ENCODE measurements around the gene PKIG.
"Not testable (repeated sequence)": the region's sequence is repeated elsewhere in the genome, so short reads cannot be mapped to it uniquely, and the experiment has no call there.

PKIG gene

DNA sequence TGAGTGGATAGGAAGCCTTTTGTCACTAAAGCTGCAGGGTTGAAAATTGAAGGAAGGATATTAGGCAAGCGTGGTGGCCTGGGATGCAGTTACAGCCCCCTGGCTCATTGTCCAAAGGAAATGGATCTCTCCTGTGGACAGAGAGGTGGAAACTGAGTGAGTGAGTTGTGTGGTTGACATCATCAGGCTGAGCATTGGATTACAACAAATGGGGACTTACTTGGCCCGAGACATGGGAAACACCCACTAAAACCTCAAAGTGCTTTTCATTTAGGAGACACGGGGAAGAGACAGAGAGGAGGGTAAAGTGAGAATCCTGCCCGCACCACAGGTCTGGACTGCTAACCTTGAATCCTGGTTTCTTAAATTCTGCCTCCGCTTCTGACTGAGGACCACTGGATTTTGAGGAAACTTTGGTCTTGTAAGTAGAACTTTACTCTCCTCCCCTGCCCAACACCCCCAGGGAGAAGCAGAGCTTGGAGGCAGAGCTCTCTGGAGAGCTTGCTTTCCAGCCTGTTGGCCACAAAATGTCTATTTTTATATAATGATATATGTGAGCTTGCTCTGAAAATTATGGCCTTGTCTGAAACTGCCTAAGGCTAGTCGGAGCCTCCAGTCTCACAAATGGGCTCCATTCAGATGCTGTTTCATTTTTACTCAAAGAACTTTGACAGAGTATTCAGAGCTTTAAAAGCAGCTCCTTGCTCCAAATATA lies at the start of gene PKIG:
Gene PKIG (plus strand): TSS at position 269 of the 715 bp plus-strand sequence. CDS start 31,978 bp downstream, outside the sequence.
- peak; percentile 86 for DNase-seq

DNA sequence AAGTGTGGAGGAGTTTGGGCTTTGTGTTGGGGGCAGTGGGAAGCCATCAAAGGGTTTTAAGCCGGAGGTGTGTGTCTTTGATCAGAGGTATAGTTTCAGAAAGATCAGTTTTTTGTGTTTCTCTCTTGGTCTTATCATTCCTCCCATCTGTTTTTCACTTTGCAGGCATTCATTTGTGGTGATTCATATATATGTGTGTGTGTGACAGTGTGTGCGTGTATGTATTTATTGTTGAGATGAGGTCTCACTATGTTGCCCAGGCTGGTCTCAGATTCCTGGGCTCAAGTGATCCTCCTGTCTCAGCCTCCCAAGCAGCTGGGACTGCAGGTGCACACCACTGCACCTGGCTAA lies 49.4 kb upstream of the PKIG start:
- peak; percentile 69 for DNase-seq

DNA sequence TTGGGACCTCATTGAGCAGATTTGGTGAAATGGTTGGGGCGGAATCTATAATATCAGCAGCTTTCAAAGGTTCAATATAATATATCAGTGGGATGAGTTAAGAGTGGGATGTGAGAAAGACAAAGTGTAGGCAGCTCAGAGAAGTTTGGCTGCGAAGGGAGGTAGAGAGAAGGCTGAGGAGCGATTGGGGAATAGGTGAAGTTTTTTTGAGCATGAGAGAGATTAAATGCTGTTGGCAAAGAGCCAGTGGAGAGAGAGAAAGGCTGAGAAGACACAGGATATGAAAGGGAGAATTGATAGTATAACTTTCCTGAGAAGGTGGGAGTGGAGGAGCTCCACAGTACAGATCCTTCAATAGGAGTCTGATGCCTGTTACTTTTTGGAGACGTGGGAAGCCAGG lies 48.5 kb upstream of the PKIG start:
- DNase-seq, result no peak

DNA sequence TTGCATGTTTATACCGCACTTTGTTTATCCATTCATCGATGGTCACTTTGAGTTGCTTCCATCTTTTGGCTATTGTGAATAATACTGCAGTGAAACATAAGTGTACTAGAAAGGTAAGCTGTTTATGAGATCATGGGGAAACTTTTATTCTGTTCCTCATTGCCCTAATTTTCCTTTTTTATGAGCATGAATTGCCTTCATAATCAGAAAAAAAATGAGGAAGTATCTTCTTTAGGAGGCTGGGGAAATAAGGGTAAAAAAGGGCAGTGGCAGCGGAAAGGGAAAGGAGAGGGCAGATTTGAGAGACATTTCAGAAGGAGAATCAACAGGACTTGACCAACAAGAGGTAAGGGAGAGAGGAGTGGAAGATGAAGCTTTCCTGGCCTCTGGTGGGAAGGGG lies 46.2 kb upstream of the PKIG start:
- no peak for DNase-seq

DNA sequence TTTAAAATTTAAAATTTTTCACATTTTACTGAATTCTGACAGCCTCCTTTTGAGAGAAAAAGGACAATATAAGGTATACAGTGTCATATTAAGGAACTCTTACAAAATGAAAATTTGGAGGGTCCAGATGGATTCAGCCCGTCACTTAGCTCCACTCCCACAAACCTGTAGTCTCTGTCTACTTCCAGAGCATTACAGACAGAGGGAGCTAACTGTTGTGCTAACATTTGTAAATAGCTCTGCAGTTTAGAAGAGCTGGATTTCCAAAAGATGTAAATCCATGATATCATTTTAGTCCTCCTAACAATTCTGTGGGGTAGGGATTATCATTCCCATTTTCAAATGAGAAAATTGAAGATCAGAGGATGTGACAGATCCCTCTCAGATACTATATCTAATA lies 44.4 kb upstream of the PKIG start:
- no peak for DNase-seq

DNA sequence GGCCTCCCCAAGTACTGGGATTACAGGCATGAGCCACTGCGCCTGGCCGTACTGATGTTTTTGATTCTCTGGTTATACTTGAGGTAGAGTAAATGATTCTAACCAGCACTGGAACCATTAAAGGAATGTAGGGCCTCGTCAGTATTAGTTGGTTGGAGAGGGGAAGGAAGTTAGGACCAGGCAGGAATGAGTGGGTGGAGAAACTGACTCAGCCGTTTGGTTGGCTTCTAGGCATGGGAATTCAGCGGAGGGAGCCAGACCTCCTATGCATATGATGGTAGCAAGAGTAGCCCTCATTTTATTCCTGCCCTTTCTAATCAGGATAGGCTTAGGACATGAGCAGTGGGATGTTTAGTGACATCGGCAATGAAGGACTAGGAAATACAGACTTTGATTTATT lies 41.5 kb upstream of the PKIG start:
- DNase-seq, result peak; percentile 73

DNA sequence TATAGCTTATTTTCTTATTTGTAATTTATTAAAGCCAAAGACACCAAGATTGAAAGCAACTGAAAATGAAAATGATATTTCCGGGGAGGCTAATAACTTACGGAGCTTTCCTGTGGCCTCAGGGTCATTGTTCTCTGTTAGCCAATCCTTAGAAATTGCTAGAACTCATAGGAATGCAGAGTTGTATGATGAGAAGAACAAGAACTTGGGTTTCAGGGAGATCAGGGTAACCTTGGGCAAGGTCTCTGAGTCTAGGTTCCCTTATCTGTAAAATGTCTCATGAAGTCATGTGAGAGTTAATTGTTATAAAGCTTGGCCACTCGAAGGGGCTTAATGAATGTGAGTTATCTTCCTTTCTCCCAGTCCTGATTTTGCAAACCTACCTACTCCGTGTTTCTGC lies 40.4 kb upstream of the PKIG start:
- DNase-seq, result no peak

DNA sequence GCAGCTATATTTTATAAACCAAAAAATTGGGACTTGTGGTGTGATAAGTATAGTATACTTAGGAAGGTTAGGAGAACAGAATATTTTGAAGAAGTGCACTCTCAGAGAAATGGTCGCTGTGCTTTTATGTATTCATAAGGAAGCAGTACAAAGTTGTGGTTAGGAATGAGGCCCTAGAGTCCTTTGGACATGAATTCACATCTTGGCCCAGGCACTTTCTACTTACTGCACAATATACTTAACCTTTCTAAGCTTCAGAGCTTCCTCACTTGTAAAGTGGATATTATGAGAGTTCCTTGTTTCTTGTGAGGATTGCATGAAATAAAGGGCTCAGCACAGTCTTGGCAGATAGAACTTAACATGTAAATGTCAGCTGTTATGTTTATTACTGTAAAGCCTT lies 39.5 kb upstream of the PKIG start:
- no peak for DNase-seq

DNA sequence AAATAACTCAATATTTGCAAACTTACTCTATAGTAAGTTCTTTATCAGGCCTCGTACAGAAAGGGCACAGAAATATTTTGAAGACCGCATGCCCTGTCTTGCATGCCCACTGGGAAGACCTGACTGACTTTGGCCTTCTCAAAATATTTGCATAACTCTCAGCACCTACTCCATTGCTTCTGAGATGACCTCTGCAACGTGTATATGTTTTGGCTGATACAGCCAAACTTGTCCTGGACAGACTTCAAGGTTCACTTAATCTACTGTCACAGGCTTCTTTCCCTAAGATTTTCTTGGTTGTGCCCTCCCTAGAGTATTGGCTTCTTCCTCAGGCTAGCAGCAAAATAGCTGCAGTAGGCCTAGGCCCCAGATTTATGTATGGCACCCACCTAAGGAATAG lies 39.0 kb upstream of the PKIG start:
- DNase-seq, result no peak

DNA sequence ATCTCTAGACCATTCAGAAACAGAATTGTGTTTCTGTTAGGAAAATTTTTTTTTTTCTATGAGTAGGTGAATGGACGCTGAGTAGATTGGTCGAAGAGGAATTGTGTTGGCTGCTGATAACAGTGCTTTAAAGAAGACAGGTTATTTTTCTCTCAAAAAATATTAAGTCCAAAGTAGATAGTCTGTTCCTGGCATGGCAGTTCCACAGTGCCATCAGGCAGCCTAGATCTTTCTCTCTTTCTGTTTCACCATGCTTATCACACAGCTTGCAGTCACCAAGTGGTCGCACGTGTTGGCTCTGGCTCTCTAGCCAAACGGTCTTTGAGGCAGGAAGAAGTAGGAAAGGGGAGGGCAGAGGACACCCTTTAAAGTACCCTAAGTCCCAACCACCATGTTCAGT lies 38.1 kb upstream of the PKIG start:
- DNase-seq, result no peak

DNA sequence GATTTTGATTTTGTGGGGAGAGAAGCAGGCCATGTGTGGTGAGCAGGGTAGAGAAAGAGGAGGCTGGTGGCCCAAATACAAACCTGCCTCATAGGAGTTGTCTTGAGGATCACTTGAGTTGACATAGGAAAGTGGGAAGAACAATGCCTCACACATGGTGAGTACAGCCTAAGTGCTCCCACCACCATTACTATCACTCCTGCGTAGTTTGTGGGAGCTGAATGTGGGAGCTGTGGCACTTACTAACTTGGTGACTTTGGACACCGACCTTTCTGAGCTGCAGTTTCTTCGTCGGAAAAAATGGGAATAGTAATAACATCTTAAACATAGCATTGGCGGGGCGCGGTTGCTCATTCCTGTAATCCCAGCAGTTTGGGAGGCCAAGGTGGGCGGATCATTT lies 35.0 kb upstream of the PKIG start:
- no peak for DNase-seq

DNA sequence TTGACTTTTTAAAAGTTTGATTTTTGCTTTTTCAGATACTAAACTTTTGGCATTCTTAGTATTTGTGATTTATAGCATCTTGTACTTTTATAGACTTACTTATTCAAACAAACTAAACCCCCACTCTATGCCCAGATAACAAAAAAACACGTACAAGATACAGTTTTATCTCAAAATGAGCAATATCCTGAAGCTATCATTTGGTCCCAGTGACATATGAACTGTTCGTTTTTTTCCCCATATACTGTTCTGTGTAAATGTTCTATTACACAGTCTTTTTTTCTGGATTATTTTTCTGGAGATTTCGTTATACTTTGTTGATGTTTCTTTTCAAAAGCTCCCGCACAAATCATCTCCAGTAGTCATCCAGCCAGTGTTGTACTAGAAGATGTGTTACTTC lies 33.3 kb upstream of the PKIG start:
- no peak for DNase-seq

DNA sequence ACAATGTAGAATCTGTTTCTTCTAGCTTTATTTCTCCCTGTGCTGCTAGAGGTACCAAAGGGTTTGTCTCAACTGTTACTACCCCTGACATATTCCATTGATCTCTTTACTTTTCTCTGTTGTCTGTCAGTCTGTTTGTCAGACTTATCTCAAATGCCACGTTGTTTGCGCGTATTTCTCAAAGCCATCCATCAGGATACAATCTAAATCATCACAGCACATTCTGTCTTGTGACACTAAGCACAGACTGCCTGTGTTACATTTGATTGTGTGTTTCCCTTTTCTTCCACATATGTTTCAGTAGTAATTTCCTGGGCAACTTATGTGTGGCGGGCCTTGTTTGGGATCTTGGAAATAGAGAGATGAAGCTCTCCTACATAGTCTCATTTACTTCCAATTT lies 30.3 kb upstream of the PKIG start:
- no peak for DNase-seq

DNA sequence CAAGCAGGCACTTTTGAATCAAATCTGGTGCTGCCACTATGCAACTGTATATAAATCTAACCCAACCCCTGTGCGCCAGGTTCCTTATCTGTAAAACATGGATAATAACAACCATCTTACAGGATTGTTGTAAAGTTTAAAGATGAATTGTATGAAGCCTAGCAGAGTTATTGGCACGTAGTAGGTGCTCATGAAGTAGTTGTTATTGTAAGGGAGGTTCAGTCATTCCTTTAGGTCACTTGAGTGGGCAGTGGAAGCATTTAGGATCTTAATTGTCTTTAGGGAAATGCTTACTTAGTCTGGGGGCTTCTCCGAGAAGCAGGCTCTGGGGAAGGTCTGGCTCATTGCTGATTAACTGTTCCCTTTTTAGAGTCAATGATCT lies 29.8 kb upstream of the PKIG start:
- DNase-seq, result no peak

DNA sequence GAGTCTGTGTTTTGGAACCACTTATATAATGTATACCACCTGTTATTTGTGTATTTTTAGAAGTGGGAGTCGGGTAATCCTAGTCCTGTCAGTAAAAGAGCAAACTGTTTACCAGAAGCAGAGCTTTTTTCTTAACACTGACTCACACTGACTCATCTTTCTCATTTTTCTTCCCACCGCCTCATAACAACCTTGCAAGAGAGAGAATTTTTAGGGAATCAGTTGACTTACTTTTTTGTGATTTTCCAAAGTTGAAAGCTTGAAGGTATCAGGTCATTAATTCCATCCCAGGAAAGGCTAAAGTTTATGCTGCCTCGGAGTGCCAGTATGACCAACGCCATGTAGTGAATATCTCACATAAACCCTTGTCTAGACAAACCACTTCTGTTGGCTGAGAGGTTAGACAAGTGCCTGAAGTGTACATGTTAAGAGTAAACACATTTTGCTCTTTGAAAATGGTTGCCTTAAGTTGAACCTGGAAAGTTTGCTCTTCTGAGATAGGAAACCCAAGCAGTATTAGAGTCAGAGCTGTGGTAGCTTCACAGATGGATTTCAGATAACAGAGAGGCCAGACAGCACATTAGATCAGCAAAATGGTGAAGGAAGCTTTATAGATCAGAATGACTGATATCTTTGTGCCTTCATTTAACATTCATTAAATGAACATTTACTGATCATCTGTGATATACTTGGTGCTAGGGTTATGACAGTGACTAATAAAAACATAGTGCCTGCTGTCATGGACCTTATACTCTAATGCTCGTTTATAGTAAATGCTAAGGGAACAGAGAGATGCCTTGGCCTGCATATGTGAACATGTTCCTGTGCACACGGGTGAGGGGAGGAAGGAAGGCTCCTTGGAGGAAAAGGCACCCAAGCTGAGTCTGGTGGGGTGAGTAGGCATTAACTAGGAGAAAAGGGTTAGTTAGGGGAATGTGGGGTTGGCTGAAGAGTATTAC lies 29.1 kb upstream of the PKIG start:
- DNase-seq, result peak; percentile 91

DNA sequence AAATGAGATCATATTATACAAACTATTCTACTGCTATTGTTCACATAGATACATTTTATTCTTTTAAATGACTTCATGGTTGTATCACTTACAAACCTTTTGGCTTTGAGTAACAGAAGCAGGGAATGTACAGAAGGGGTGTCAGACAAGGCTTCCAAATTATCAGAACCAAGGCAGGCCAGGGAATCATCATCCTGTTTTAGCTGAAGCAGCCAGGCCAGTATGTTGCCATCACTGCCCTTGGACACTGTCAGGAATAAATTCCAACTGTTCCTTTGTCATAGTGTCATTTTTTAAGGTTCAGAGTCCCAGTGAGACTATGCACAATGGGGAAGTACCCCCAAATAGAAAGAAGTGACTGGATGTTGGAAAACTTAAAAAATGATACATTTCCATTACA lies 23.1 kb upstream of the PKIG start:
- no peak for DNase-seq

DNA sequence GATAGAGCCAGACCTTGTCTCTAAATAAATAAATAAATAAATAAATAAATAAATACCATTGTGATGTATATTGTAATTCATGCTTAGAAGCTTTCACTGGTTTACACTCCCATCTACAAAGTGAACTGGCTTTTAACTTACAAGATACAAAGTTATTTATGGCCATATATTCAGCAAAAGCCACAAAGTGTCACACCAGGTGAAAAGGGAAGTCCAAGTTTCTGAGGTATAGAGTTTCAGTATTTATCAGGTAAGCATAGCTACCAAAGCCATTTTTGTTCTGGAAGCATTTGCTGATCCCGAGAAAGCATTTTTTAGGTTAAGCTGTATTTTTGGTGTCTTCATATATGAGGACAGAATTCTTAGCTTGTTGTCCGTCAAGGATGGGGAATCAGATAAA lies 22.1 kb upstream of the PKIG start:
- no peak for DNase-seq

DNA sequence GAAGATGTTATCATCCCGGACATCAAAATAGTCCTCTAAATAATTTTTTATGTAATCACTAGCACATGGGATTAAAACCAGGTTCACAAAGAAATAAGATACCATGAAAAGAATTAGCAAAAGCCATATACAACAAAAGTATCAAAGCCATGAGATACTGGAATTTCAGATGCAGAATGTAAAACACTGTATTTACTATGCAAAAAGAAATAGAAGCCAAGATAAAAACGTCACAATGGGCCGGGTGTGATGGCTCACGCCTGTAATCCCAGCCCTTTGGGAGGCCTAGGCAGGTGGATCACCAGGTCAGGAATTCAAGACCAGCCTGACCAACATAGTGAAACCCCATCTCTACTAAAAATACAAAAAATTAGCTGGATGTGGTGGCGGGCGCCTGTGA lies 21.6 kb upstream of the PKIG start:
- DNase-seq, result not testable (repeated sequence)

DNA sequence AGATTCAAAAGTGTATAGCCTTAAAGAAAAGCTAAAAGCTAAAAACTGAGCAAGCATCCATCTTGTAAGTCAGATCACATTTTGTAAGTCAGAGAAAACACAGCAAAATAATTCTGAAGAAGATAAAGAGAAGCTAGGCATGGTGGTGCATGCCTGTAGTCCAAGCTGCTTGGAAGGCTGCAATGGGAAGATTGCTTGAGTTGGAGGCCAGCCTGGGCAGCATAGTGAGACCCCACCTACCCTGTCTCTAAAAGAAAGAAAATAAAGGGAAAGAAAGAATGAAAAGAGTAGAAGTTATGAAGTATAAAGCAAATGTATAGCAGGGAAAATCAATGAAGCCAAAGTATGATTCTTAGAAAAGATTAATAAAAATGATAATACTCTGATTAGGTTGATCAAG lies 20.5 kb upstream of the PKIG start:
- DNase-seq, result no peak

DNA sequence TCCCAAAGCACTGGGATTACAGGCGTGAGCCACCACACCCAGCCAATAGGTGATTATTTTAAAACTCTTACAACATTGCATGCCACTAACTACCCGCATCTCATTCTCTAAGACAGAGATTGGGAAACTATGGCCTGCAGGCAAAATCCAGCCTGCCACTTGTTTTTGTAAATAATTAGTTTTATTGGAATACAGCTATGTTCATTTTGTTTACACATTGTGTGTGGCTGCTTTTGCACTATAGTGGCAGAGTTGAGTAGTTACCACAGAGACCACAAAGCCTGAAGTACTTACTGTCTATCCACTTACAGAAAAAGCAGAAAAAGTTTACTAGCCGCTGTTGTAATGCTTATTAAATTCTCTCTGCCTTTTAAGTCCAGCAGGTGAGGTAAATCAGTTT lies 16.4 kb upstream of the PKIG start:
- DNase-seq, result no peak

DNA sequence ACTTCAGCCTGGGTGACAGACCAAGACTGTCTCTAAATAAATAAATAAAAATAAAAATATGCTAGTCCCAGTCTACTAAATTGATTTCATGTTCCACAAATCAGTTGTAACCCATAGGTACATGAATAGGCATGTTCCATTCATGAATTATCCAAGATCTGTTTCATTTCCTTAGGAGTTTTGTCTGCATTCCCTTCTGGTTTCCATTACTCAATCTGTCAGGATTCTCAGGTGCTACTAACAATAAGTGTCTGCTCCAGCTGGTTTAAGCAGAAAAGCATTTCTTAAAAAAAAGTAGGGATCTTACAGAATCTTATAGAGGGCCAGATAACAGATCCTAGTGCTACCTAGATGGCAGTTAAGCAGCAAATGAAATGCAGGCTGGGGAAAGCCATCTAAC lies 15.6 kb upstream of the PKIG start:
- DNase-seq, result no peak

DNA sequence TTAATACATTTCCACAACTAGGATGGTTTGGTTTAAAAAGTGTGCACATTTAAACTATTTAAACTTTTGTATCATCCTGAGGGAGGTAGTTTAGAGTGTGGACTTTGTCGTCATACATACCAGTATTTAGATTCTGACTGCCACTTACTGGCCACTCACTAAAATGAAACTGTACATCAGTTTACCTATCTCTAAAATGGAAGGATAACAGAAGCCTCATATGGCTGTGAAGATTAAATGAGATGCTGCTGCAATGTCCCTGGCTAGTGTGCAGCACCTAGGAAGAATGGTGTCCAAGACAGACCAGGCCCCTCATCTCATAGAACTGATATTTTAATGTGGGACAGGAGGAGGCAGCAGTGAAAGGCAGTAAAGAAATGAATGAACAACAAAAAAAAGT lies 12.0 kb upstream of the PKIG start:
- DNase-seq, result no peak

DNA sequence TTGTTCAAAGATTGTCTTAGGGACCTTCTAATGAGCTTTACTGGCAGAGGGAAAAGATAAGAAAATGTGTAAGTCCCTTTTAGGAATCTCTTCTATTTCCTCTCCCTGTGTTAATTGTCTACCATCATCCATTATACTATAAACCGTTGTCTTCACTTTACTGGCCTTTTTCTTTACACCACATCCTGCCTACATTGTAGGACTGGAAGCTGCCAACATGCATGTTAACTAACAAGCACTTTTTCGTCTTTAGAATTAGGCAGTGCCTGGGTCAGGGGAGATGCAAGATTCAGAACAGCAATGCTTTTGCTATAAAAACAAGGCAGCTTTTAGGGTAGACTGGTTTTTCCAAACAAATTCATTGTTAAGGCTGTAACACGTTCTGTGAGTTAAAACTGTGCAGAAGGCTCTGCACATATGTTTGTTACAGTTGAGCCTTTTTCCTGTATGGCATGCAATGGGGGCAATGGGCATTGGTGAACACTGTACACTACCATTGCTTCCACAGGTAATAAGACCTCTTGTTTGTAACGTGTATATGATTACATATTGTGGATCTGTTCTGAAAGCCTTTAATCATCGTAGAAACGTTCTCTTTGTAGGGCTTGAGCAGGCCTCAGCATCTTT lies 10.9 kb upstream of the PKIG start:
- peak; percentile 76 for DNase-seq

Data from fibroblast of skin of right quadriceps (primary cell).